H1 (cell line): Measurements from ENCODE around the gene ZMYM3. TPM values are rescaled to one million over a fixed set of nuclear protein-coding genes. Genes with fewer than 3 reads are reported as not detected.

Experiments
- CTCF ChIA-PET: fragments of 300-600 bp; sonication (Branson Sonifier 250); formaldehyde crosslinking; loops from one replicate; lab custom pipeline; 2021; ENCODE audit not compliant: partially characterized antibody; lab: Charles Lee
- POLR2A ChIA-PET: fragments of 300-600 bp; sonication (Branson Sonifier 250); formaldehyde crosslinking; loops from one replicate; lab custom pipeline; 2021; ENCODE audit warnings: inconsistent platforms; ENCODE audit not compliant: partially characterized antibody; lab: Charles Lee
- DNase-seq, 2 experiments: peaks; one replicate each; pipeline versions ENCODE4 v3.0.0 to v3.0.0-alpha.2; 2010 to 2022; ENCODE audit warnings: low spot score in 2 of 2, low read depth in 1 of 2, mixed read lengths in 1 of 2
- FAIRE-seq: peaks from 2 replicates; lab custom pipeline; 2011; peaks lifted over from hg19 to GRCh38; lab: Jason Lieb, UNC
- H2AFZ ChIP-seq: 2 replicates; pipeline ENCODE4 v1.8.1; 2012; ENCODE audit warnings: low read length, inconsistent platforms
- H2AK5ac ChIP-seq: 2 replicates; pipeline ENCODE4 v1.6.1; 2013; ENCODE audit warnings: low read depth, low read length
- H2BK120ac ChIP-seq: replicated peaks from 2 replicates; pipeline ENCODE3; 2013; ENCODE audit warnings: low read depth, low read length, inconsistent platforms
- H2BK12ac ChIP-seq: 2 replicates; pipeline ENCODE4 v1.6.1; 2013; ENCODE audit warnings: low read depth, low read length
- H2BK15ac ChIP-seq: 2 replicates; pipeline ENCODE4 v1.6.1; 2013; ENCODE audit warnings: low read length
- H2BK20ac ChIP-seq: 2 replicates; pipeline ENCODE4 v1.6.1; 2013; ENCODE audit warnings: low read length
- H2BK5ac ChIP-seq: 2 replicates; pipeline ENCODE4 v1.6.1; 2013; ENCODE audit warnings: low read depth, low read length
- H3K14ac ChIP-seq: 2 replicates; pipeline ENCODE4 v1.6.1; 2013; ENCODE audit warnings: inconsistent platforms; ENCODE audit not compliant: insufficient read length
- H3K18ac ChIP-seq: 2 replicates; pipeline ENCODE4 v1.6.1; 2013; ENCODE audit warnings: low read length; ENCODE audit errors: extremely low read depth
- H3K23ac ChIP-seq: 2 replicates; pipeline ENCODE4 v1.6.1; 2013; ENCODE audit warnings: inconsistent platforms; ENCODE audit not compliant: insufficient read length
- H3K23me2 ChIP-seq: 2 replicates; pipeline ENCODE4 v1.6.1; 2013; ENCODE audit warnings: low read depth, low read length
- H3K27ac ChIP-seq: 2 replicates; pipeline ENCODE4 v1.6.1; 2011; ENCODE audit warnings: low read depth, low read length, inconsistent platforms
- H3K27me3 ChIP-seq, 4 experiments: replicated peaks in 1 of 4; 1 replicate in 1 of 4; 2 replicates in 3 of 4; pipeline versions ENCODE4 v1.6.1 to v1.8.1; 2011 to 2013; ENCODE audit warnings: low read length in 3 of 4, mild to moderate bottlenecking in 3 of 4, inconsistent platforms in 2 of 4, mixed read lengths in 2 of 4, moderate library complexity in 1 of 4; ENCODE audit not compliant: control insufficient read depth in 3 of 4, insufficient read depth in 3 of 4; ENCODE audit errors: extremely low read depth in 1 of 4
- H3K36me3 ChIP-seq, 4 experiments: 2 replicates each; pipeline versions ENCODE4 v1.6.1 to v1.8.1; 2011 to 2013; ENCODE audit warnings: mild to moderate bottlenecking in 4 of 4, low read length in 3 of 4, moderate library complexity in 2 of 4, control low read depth in 1 of 4, inconsistent platforms in 1 of 4; ENCODE audit not compliant: insufficient read depth in 4 of 4, control insufficient read depth in 2 of 4
- H3K4ac ChIP-seq: replicated peaks from 2 replicates; pipeline ENCODE3; 2013; ENCODE audit warnings: low read length, low read depth, mixed read lengths, inconsistent platforms; ENCODE audit not compliant: insufficient read length
- H3K4me1 ChIP-seq, 4 experiments: replicated peaks in 1 of 4; 1 replicate in 1 of 4; 2 replicates in 3 of 4; pipeline versions ENCODE4 v1.6.1 to v1.8.1; 2011 to 2013; ENCODE audit warnings: low read length in 3 of 4, inconsistent platforms in 2 of 4, mixed read lengths in 1 of 4; ENCODE audit not compliant: insufficient read depth in 4 of 4, control insufficient read depth in 3 of 4
- H3K4me2 ChIP-seq, 2 experiments: 2 replicates each; pipeline versions ENCODE4 v1.6.1 to v1.8.1; 2011 to 2013; ENCODE audit warnings: low read depth in 2 of 2, low read length in 2 of 2, control low read depth in 1 of 2, inconsistent platforms in 1 of 2, mild to moderate bottlenecking in 1 of 2; ENCODE audit not compliant: insufficient read depth in 1 of 2
- H3K4me3 ChIP-seq, 4 experiments: fragments of 200-600, 300-600 bp in 1 of 4; sonication (generic), shearing (Covaris generic), sonication (Bioruptor Twin) in 1 of 4; 2 replicates each; pipeline versions ENCODE4 v1.5.1 to v1.8.1; 2011 to 2016; ENCODE audit warnings: low read length in 4 of 4, low read depth in 3 of 4, control low read depth in 2 of 4, inconsistent platforms in 2 of 4, mild to moderate bottlenecking in 2 of 4, mixed read lengths in 1 of 4, moderate library complexity in 1 of 4; ENCODE audit not compliant: insufficient read depth in 2 of 4; ENCODE audit errors: extremely low read depth in 1 of 4
- H3K56ac ChIP-seq: replicated peaks from 2 replicates; pipeline ENCODE3; 2013; ENCODE audit warnings: low read depth, mild to moderate bottlenecking, mixed read lengths, low read length, inconsistent platforms; ENCODE audit not compliant: insufficient read length
- H3K79me1 ChIP-seq: 2 replicates; pipeline ENCODE4 v1.6.1; 2013; ENCODE audit warnings: low read depth, low read length, control low read depth
- H3K79me2 ChIP-seq, 2 experiments: 2 replicates each; pipeline versions ENCODE4 v1.6.1 to v1.8.1; 2012 to 2013; ENCODE audit warnings: low read length in 2 of 2, mild to moderate bottlenecking in 2 of 2, inconsistent platforms in 1 of 2; ENCODE audit not compliant: insufficient read depth in 2 of 2, control insufficient read depth in 1 of 2
- H3K9ac ChIP-seq, 4 experiments: replicated peaks in 1 of 4; 1 replicate in 1 of 4; 2 replicates in 3 of 4; pipeline versions ENCODE4 v1.6.1 to v1.8.1; 2011 to 2013; ENCODE audit warnings: low read depth in 3 of 4, low read length in 3 of 4, control low read depth in 2 of 4, mild to moderate bottlenecking in 2 of 4, moderate library complexity in 2 of 4, inconsistent platforms in 1 of 4; ENCODE audit errors: extremely low read depth in 1 of 4
- H3K9me3 ChIP-seq, 2 experiments: 2 replicates each; pipeline versions ENCODE4 v1.6.1 to v1.8.1; 2012 to 2013; ENCODE audit warnings: mild to moderate bottlenecking in 2 of 2, moderate library complexity in 2 of 2, control low read depth in 1 of 2, inconsistent platforms in 1 of 2, low read depth in 1 of 2, low read length in 1 of 2, mixed read lengths in 1 of 2; ENCODE audit not compliant: insufficient read depth in 2 of 2
- H4K20me1 ChIP-seq, 2 experiments: replicated peaks in 1 of 2; 2 replicates each; pipeline versions ENCODE3 to v1.8.1; 2011 to 2013; ENCODE audit warnings: inconsistent platforms in 2 of 2, low read length in 2 of 2, mild to moderate bottlenecking in 1 of 2; ENCODE audit not compliant: insufficient read depth in 2 of 2, control insufficient read depth in 1 of 2
- H4K5ac ChIP-seq: 2 replicates; pipeline ENCODE4 v1.6.1; 2013; ENCODE audit warnings: low read length, low read depth, mixed read lengths, inconsistent platforms; ENCODE audit not compliant: insufficient read length
- H4K8ac ChIP-seq: 2 replicates; pipeline ENCODE4 v1.8.0; 2013; ENCODE audit warnings: mild to moderate bottlenecking, moderate library complexity, low read length, inconsistent platforms; ENCODE audit not compliant: insufficient read depth; ENCODE audit errors: extremely low read depth
- H4K91ac ChIP-seq: replicated peaks from 2 replicates; pipeline ENCODE3; 2013; ENCODE audit warnings: low read length, mixed read lengths, inconsistent platforms; ENCODE audit not compliant: insufficient read length
- EGR1 ChIP-seq: IDR thresholded peaks from 2 replicates; pipeline ENCODE4 v1.6.1; 2011; ENCODE audit warnings: low read depth, low read length, borderline replicate concordance
- PHF8 ChIP-seq: fragments of 200-600 bp; sonication (generic); conservative IDR thresholded peaks from 2 replicates; pipeline ENCODE4 v1.7.1; 2012; ENCODE audit warnings: low read depth, mild to moderate bottlenecking, inconsistent platforms, low read length, moderate library complexity
- POU5F1 ChIP-seq: IDR thresholded peaks from 2 replicates; pipeline ENCODE4 v1.6.1; 2011; ENCODE audit warnings: low read depth, mild to moderate bottlenecking, low read length, moderate library complexity
- SP4 ChIP-seq: IDR thresholded peaks from 2 replicates; pipeline ENCODE4 v1.6.1; 2012; ENCODE audit warnings: low read length, inconsistent platforms
- TBP ChIP-seq: IDR thresholded peaks from 2 replicates; pipeline ENCODE4 v1.6.1; 2011; ENCODE audit warnings: low read depth, low read length, improper control_type of control experiment
- TCF12 ChIP-seq: IDR thresholded peaks from 2 replicates; pipeline ENCODE4 v1.6.1; 2011; ENCODE audit warnings: low read depth, mild to moderate bottlenecking, low read length
- WGBS, 2 experiments: shearing (Covaris generic) in 1 of 2; methylation state at CpG; one replicate each; pipeline versions ENCODE4 v1.1.6 to v1.1.7; 2013 to 2015; ENCODE audit warnings: low lambda C conversion rate in 2 of 2, mixed read lengths in 2 of 2, inconsistent platforms in 1 of 2, low coverage in 1 of 2, missing lambda C conversion rate in 1 of 2; ENCODE audit not compliant: insufficient replicate concordance in 2 of 2, insufficient coverage in 1 of 2, insufficient read length in 1 of 2; ENCODE audit errors: extremely low coverage in 1 of 2, missing lambda C conversion rate in 1 of 2; 5-methylcytosine and 5-hydroxymethylcytosine counted together
- polyA plus RNA-seq, 7 experiments: library from polyadenylated mRNA; depleted of rRNA in 3 of 7; stranded (reverse) in 5 of 7; unstranded in 2 of 7; fragments of >200 nt in 5 of 7; fragments of 200-250 nt in 2 of 7; gene quantifications; 1 replicate in 5 of 7; 2 replicates in 1 of 7; 4 replicates in 1 of 7; pipeline versions ENCODE4 v1.2.1 to v1.2.3, GENCODE V29; 2011 to 2013; ENCODE audit warnings: missing spikeins in 2 of 7, mixed read lengths in 2 of 7
- total RNA-seq: library from RNA; stranded (reverse); fragmentation: NEBNext Ultra II Directional; extraction: Animal tissue kit (Norgen Biotek cat#: 25700); gene quantifications from 2 replicates; pipeline ENCODE4 v1.2.1, GENCODE V29; 2021

ZMYM3 gene
- total and polyA plus RNA-seq, 2 of the 8 experiments (the other 6 are each of a cell fraction or from before 2014, with no cell fraction given) = 56.7 to 82.0 TPM

GRCh38 chrX:71225676-71226075 lies 28.3 kb downstream of the ZMYM3 start:
- Histone ChIP-seq H3K23me2 (no peaks in the 10 kb centered on the region), H3K79me1 (no peaks in the 10 kb centered on the region), H3K4ac (no peak overlapping the region), H3K27ac (no peak overlapping the region), H3K79me2 (no peaks in the 10 kb centered on the region), H3K27me3 (no peaks in the 10 kb centered on the region), H3K4me2 (no peak overlapping the region; a peak in 1 of 4 replicates), H2BK5ac (no peak overlapping the region), H3K36me3 (no peaks in the 10 kb centered on the region), H4K8ac (no peak overlapping the region), H3K9me3 (no peaks in the 10 kb centered on the region), H3K18ac (no peak overlapping the region), H2BK120ac (no peak overlapping the region), H4K20me1 (no peaks in the 10 kb centered on the region), H2AFZ (no peak overlapping the region), H2BK15ac (no peak overlapping the region), H3K56ac (no peak overlapping the region), H3K9ac (no peak overlapping the region), H2BK20ac (no peak overlapping the region), H3K4me1 (peaks cover 3 to 8% (median 6%) of the 10 kb centered on the region in 4 experiments), H3K23ac (no peak overlapping the region), H3K14ac (no peak overlapping the region), H4K5ac (no peak overlapping the region), H3K4me3 (no peak overlapping the region), H2AK5ac (no peak overlapping the region), H2BK12ac (no peak overlapping the region), H4K91ac (no peak overlapping the region)
- FAIRE-seq (no peak), DNase-seq (no peak)
- WGBS, 2 experiments = 56% methylated on average over 5 of the region's 5 CpGs; no CpG with 5 or more reads in 1 of the 2 experiments
- ChIA-PET CTCF (no interaction called here), POLR2A (interaction anchor here (0.6 to 1.0 kb wide), 2 partner anchors 9 to 14 kb away, joined by 3 read pairs; no protein-coding TSS in a partner anchor)
- TF ChIP-seq PHF8 = no peak
- TF ChIP-seq TBP = no peak
- no peak for TF ChIP-seq EGR1
- TF ChIP-seq POU5F1 = no peak
- no peak for TF ChIP-seq TCF12
- no peak for TF ChIP-seq SP4
